CD14-positive monocyte (primary cell): ENCODE measurements around the gene PACSIN3. TPM values are rescaled to one million over a fixed set of nuclear protein-coding genes. Genes with fewer than 3 reads are reported as not detected.

Source experiments
- DNase-seq, 3 donors: peaks; one replicate each; pipeline ENCODE4 v3.0.0-alpha.2; 2011 to 2022
- H2AFZ ChIP-seq: 2 replicates; pipeline ENCODE4 v1.6.0; 2012; ENCODE audit warnings: mild to moderate bottlenecking, low read depth, low read length, inconsistent platforms; ENCODE audit not compliant: insufficient read depth, poor library complexity, severe bottlenecking
- H3K27ac ChIP-seq, 2 donors: 1 replicate in 1 of 2; 2 replicates in 1 of 2; pipeline ENCODE4 v1.5.1; 2012 to 2013; ENCODE audit warnings: low read length in 2 of 2, control low read depth in 1 of 2, inconsistent platforms in 1 of 2, low read depth in 1 of 2, mild to moderate bottlenecking in 1 of 2
- H3K27me3 ChIP-seq, 2 donors: one replicate each; pipeline versions ENCODE4 v1.6.0 to v1.6.1; 2011 to 2013; ENCODE audit warnings: low read length in 2 of 2; ENCODE audit not compliant: control insufficient read depth in 2 of 2, insufficient read depth in 2 of 2
- H3K36me3 ChIP-seq, 2 donors: replicated peaks in 1 of 2; 1 replicate in 1 of 2; 2 replicates in 1 of 2; pipeline versions ENCODE4 v1.5.1 to v1.6.1; 2012 to 2013; ENCODE audit warnings: low read length in 2 of 2, control low read depth in 1 of 2, inconsistent platforms in 1 of 2, mild to moderate bottlenecking in 1 of 2; ENCODE audit not compliant: insufficient read depth in 2 of 2, control insufficient read depth in 1 of 2
- H3K4me1 ChIP-seq, 2 donors: 1 replicate in 1 of 2; 2 replicates in 1 of 2; pipeline versions ENCODE4 v1.5.1 to v1.6.1; 2012 to 2013; ENCODE audit warnings: low read length in 2 of 2, control low read depth in 1 of 2, inconsistent platforms in 1 of 2, mild to moderate bottlenecking in 1 of 2, moderate library complexity in 1 of 2; ENCODE audit not compliant: insufficient read depth in 2 of 2, control insufficient read depth in 1 of 2
- H3K4me2 ChIP-seq: replicated peaks from 2 replicates; pipeline ENCODE3; 2012; ENCODE audit warnings: low read length, moderate library complexity, mild to moderate bottlenecking; ENCODE audit not compliant: poor library complexity, severe bottlenecking; ENCODE audit errors: extremely low read depth
- H3K4me3 ChIP-seq, 3 experiments: fragments of 200-600 bp in 1 of 3; sonication (generic) in 1 of 3; replicated peaks in 1 of 3; 1 replicate in 2 of 3; 2 replicates in 1 of 3; pipeline ENCODE4 v1.5.1; 2011 to 2013; ENCODE audit warnings: low read length in 3 of 3, mild to moderate bottlenecking in 3 of 3, control low read depth in 2 of 3, low read depth in 2 of 3, inconsistent platforms in 1 of 3, moderate library complexity in 1 of 3
- H3K79me2 ChIP-seq: 2 replicates; pipeline ENCODE4 v1.6.0; 2012; ENCODE audit warnings: mild to moderate bottlenecking, control low read depth, inconsistent platforms, low read length, moderate library complexity; ENCODE audit not compliant: insufficient read depth
- H3K9ac ChIP-seq: 2 replicates; pipeline ENCODE4 v1.6.0; 2017; ENCODE audit warnings: low read length, mild to moderate bottlenecking; ENCODE audit not compliant: insufficient read depth, poor library complexity, severe bottlenecking
- H3K9me3 ChIP-seq, 2 donors: replicated peaks in 1 of 2; 1 replicate in 1 of 2; 2 replicates in 1 of 2; pipeline versions ENCODE4 v1.5.1 to v1.6.1; 2012 to 2013; ENCODE audit warnings: low read length in 2 of 2, control low read depth in 1 of 2; ENCODE audit not compliant: control insufficient read depth in 1 of 2, insufficient read depth in 1 of 2
- H4K20me1 ChIP-seq: 2 replicates; pipeline ENCODE4 v1.6.0; 2012; ENCODE audit warnings: mild to moderate bottlenecking, low read length, control low read depth, moderate library complexity; ENCODE audit not compliant: insufficient read depth
- H3K27ac Mint-ChIP-seq, 7 donors: one replicate each; pipeline ENCODE4 v1.8.0; 2020; ENCODE audit warnings: mild to moderate bottlenecking in 7 of 7, mixed read lengths in 7 of 7, moderate library complexity in 6 of 7, inconsistent platforms in 2 of 7
- H3K27me3 Mint-ChIP-seq, 3 donors: one replicate each; pipeline ENCODE4 v1.8.0; 2021 to 2022; ENCODE audit warnings: low read depth in 3 of 3, mild to moderate bottlenecking in 3 of 3, mixed read lengths in 3 of 3, moderate library complexity in 3 of 3, inconsistent platforms in 1 of 3
- H3K36me3 Mint-ChIP-seq, 2 donors: one replicate each; pipeline ENCODE4 v1.8.0; 2020; ENCODE audit warnings: mixed read lengths in 2 of 2, inconsistent platforms in 1 of 2, mild to moderate bottlenecking in 1 of 2
- H3K4me1 Mint-ChIP-seq: one replicate; pipeline ENCODE4 v1.8.0; 2020; ENCODE audit warnings: mild to moderate bottlenecking, mixed read lengths
- H3K4me3 Mint-ChIP-seq, 2 donors: one replicate each; pipeline ENCODE4 v1.8.0; 2020; ENCODE audit warnings: mild to moderate bottlenecking in 2 of 2, mixed read lengths in 2 of 2, moderate library complexity in 1 of 2
- H3K9me3 Mint-ChIP-seq, 7 donors: one replicate each; pipeline ENCODE4 v1.8.0; 2020 to 2022; ENCODE audit warnings: mixed read lengths in 7 of 7, mild to moderate bottlenecking in 6 of 7, moderate library complexity in 6 of 7, inconsistent platforms in 2 of 7
- CTCF ChIP-seq: fragments of 200-600 bp; IDR thresholded peaks from one replicate; pipeline ENCODE4 v1.8.0; 2022; ENCODE audit warnings: antibody characterized with exemption, mild to moderate bottlenecking
- WGBS: methylation state at CpG from one replicate; pipeline ENCODE4 v1.1.5; 2013; ENCODE audit warnings: missing lambda C conversion rate; ENCODE audit not compliant: insufficient coverage; 5-methylcytosine and 5-hydroxymethylcytosine counted together
- intact Hi-C, 2 donors: fragments of 100-400 bp; cut with micrococcal nuclease; formaldehyde crosslinking; loops; one replicate each; pipeline versions ENCODE4 v1.15.0 to v1.15.1; 2023
- polyA plus RNA-seq, 3 donors: library from polyadenylated mRNA; depleted of rRNA in 1 of 3; unstranded in 2 of 3; stranded (reverse) in 1 of 3; fragments of 300-500 nt in 2 of 3; fragments of >200 nt in 1 of 3; fragmentation: Illumina TruSeq in 2 of 3; gene quantifications; 1 replicate in 2 of 3; 2 replicates in 1 of 3; pipeline ENCODE4 v1.2.3, GENCODE V29; 2012 to 2021

Gene PACSIN3
- polyA plus RNA-seq, 3 donors, result not detected

GRCh38 chr11:47234669-47235100, 48.5 kb upstream of the PACSIN3 start:
- Histone ChIP-seq H3K27me3 (no peaks in the 10 kb centered on the region), H3K4me3 (no peak overlapping the region), H3K79me2 (no peaks in the 10 kb centered on the region), H3K27ac (no peak overlapping the region), H3K4me2 (no peak overlapping the region), H3K36me3 (peaks cover 27 to 65% of the 10 kb centered on the region in 2 donors), H4K20me1 (no peaks in the 10 kb centered on the region), H2AFZ (no peak overlapping the region), H3K9ac (no peak overlapping the region), H3K4me1 (no peaks in the 10 kb centered on the region), H3K9me3 (no peaks in the 10 kb centered on the region)
- no peak overlapping the region for H3K4me3 Mint-ChIP-seq
- H3K36me3 Mint-ChIP-seq, result peaks cover 30 to 45% of the 10 kb centered on the region in 2 donors
- no peaks in the 10 kb centered on the region for H3K27me3 Mint-ChIP-seq
- no peak for DNase-seq
- H3K4me1 Mint-ChIP-seq, result no peaks in the 10 kb centered on the region
- intact Hi-C loops, result no loop called here
- 51% methylated on average over 12 of the region's 12 CpGs for WGBS
- no peaks in the 10 kb centered on the region for H3K9me3 Mint-ChIP-seq
- H3K27ac Mint-ChIP-seq, result peak overlapping the region in 2 of 7 donors; percentile 29 to 38
- TF ChIP-seq CTCF, result no peak

- WGBS, result 79% methylated on average over 7 of the region's 11 CpGs
- H3K4me3 Mint-ChIP-seq, result no peak overlapping the region
- Histone ChIP-seq H3K79me2 (no peaks in the 10 kb centered on the region), H3K27ac (no peak overlapping the region), H3K4me2 (no peak overlapping the region), H3K4me3 (no peak overlapping the region), H3K4me1 (no peaks in the 10 kb centered on the region), H3K9ac (no peak overlapping the region), H2AFZ (no peak overlapping the region), H3K36me3 (peaks cover 22 to 59% of the 10 kb centered on the region in 2 donors), H3K27me3 (no peaks in the 10 kb centered on the region), H3K9me3 (no peaks in the 10 kb centered on the region), H4K20me1 (no peaks in the 10 kb centered on the region)
- H3K27me3 Mint-ChIP-seq, result no peaks in the 10 kb centered on the region
- H3K27ac Mint-ChIP-seq, result peak overlapping the region in 4 of 7 donors; percentile 20 to 34 (median 24)
- DNase-seq, result no peak
- H3K36me3 Mint-ChIP-seq, result peaks cover 25 to 44% of the 10 kb centered on the region in 2 donors
- intact Hi-C loops, result no loop called here
- TF ChIP-seq CTCF, result no peak
- H3K9me3 Mint-ChIP-seq, result no peaks in the 10 kb centered on the region
- H3K4me1 Mint-ChIP-seq, result no peaks in the 10 kb centered on the region
Measured at GRCh38 chr11:47233989-47234668, 47.9 kb upstream of the PACSIN3 start.
